ENCODE results near the gene PTPRM. TPM values are rescaled to one million over a fixed set of nuclear protein-coding genes. Genes with fewer than 3 reads are reported as not detected.

The PTPRM gene
- total and polyA plus RNA-seq, 2 experiments from 2014 or later: 1.6 to 5.3 TPM

DNA sequence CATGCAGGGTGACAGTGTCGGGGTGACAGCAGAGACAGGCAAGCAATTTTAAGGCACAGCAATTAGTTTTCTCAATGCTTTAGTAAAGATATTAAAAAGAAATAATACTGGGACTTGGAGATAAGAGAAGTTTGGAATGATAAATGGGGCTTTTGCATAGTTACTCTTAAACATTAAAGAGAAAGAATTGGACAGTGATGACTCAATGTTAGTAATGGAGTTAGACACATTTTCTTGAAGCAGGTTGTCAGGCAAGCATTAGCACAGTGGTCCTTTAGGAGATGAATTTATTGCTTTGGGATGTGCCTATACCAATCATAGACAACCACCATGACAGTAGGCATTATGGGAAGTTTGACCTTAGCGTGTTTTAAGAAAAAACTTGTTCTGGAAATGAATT is 813.8 kb downstream of the PTPRM start:
- DNase-seq (ENCODE audit: low spot score): no peak
- H3K4me3 ChIP-seq: no peak overlapping the region
- no peak overlapping the region for H2AFZ ChIP-seq
- Mint-ChIP-seq H3K27me3 (ENCODE audit: insufficient read depth, low read depth, poor library complexity) (peaks cover 1% of the 10 kb centered on the region), H3K4me1 (peaks cover 9% of the 10 kb centered on the region), H3K36me3 (ENCODE audit: low read depth) (no peaks in the 10 kb centered on the region), H3K27ac (no peak overlapping the region), H3K4me3 (no peak overlapping the region), H3K9me3 (no peaks in the 10 kb centered on the region)
- no peaks in the 10 kb centered on the region for H3K9me2 ChIP-seq (ENCODE audit: insufficient read depth)
- TF ChIP-seq NANOG (IDR thresholded peaks at IDR 0.05; ENCODE audit: borderline replicate concordance) (no peak), STAT1 (IDR thresholded peaks at IDR 0.05; ENCODE audit: unreplicated experiment) (no peak), EZH2phosphoT487 (IDR thresholded peaks at IDR 0.05; ENCODE audit: unreplicated experiment) (no peak), ZNF114 (CRISPR knock-in tag; IDR thresholded peaks at IDR 0.05) (no peak), CREB1 (CRISPR knock-in tag; IDR thresholded peaks at IDR 0.05; ENCODE audit: low read depth) (no peak), ZNF331 (CRISPR knock-in tag; IDR thresholded peaks at IDR 0.05; ENCODE audit: low read depth) (no peak), JUNB (IDR thresholded peaks at IDR 0.05; ENCODE audit: unreplicated experiment) (no peak), EZH2 (IDR thresholded peaks at IDR 0.05; ENCODE audit: low read depth, unreplicated experiment) (no peak), POLR2AphosphoS5 (IDR thresholded peaks at IDR 0.05; ENCODE audit: low read depth) (no peak)
- TF ChIP-seq, protein P1, sequence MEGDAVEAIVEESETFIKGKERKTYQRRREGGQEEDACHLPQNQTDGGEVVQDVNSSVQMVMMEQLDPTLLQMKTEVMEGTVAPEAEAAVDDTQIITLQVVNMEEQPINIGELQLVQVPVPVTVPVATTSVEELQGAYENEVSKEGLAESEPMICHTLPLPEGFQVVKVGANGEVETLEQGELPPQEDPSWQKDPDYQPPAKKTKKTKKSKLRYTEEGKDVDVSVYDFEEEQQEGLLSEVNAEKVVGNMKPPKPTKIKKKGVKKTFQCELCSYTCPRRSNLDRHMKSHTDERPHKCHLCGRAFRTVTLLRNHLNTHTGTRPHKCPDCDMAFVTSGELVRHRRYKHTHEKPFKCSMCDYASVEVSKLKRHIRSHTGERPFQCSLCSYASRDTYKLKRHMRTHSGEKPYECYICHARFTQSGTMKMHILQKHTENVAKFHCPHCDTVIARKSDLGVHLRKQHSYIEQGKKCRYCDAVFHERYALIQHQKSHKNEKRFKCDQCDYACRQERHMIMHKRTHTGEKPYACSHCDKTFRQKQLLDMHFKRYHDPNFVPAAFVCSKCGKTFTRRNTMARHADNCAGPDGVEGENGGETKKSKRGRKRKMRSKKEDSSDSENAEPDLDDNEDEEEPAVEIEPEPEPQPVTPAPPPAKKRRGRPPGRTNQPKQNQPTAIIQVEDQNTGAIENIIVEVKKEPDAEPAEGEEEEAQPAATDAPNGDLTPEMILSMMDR (conservative IDR thresholded peaks at IDR 0.05; ENCODE audit: low read depth in 2 of 2): no peak
- TF ChIP-seq, protein P2, sequence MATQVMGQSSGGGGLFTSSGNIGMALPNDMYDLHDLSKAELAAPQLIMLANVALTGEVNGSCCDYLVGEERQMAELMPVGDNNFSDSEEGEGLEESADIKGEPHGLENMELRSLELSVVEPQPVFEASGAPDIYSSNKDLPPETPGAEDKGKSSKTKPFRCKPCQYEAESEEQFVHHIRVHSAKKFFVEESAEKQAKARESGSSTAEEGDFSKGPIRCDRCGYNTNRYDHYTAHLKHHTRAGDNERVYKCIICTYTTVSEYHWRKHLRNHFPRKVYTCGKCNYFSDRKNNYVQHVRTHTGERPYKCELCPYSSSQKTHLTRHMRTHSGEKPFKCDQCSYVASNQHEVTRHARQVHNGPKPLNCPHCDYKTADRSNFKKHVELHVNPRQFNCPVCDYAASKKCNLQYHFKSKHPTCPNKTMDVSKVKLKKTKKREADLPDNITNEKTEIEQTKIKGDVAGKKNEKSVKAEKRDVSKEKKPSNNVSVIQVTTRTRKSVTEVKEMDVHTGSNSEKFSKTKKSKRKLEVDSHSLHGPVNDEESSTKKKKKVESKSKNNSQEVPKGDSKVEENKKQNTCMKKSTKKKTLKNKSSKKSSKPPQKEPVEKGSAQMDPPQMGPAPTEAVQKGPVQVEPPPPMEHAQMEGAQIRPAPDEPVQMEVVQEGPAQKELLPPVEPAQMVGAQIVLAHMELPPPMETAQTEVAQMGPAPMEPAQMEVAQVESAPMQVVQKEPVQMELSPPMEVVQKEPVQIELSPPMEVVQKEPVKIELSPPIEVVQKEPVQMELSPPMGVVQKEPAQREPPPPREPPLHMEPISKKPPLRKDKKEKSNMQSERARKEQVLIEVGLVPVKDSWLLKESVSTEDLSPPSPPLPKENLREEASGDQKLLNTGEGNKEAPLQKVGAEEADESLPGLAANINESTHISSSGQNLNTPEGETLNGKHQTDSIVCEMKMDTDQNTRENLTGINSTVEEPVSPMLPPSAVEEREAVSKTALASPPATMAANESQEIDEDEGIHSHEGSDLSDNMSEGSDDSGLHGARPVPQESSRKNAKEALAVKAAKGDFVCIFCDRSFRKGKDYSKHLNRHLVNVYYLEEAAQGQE (IDR thresholded peaks at IDR 0.05; ENCODE audit: unreplicated experiment): no peak
- TF ChIP-seq, protein P3, sequence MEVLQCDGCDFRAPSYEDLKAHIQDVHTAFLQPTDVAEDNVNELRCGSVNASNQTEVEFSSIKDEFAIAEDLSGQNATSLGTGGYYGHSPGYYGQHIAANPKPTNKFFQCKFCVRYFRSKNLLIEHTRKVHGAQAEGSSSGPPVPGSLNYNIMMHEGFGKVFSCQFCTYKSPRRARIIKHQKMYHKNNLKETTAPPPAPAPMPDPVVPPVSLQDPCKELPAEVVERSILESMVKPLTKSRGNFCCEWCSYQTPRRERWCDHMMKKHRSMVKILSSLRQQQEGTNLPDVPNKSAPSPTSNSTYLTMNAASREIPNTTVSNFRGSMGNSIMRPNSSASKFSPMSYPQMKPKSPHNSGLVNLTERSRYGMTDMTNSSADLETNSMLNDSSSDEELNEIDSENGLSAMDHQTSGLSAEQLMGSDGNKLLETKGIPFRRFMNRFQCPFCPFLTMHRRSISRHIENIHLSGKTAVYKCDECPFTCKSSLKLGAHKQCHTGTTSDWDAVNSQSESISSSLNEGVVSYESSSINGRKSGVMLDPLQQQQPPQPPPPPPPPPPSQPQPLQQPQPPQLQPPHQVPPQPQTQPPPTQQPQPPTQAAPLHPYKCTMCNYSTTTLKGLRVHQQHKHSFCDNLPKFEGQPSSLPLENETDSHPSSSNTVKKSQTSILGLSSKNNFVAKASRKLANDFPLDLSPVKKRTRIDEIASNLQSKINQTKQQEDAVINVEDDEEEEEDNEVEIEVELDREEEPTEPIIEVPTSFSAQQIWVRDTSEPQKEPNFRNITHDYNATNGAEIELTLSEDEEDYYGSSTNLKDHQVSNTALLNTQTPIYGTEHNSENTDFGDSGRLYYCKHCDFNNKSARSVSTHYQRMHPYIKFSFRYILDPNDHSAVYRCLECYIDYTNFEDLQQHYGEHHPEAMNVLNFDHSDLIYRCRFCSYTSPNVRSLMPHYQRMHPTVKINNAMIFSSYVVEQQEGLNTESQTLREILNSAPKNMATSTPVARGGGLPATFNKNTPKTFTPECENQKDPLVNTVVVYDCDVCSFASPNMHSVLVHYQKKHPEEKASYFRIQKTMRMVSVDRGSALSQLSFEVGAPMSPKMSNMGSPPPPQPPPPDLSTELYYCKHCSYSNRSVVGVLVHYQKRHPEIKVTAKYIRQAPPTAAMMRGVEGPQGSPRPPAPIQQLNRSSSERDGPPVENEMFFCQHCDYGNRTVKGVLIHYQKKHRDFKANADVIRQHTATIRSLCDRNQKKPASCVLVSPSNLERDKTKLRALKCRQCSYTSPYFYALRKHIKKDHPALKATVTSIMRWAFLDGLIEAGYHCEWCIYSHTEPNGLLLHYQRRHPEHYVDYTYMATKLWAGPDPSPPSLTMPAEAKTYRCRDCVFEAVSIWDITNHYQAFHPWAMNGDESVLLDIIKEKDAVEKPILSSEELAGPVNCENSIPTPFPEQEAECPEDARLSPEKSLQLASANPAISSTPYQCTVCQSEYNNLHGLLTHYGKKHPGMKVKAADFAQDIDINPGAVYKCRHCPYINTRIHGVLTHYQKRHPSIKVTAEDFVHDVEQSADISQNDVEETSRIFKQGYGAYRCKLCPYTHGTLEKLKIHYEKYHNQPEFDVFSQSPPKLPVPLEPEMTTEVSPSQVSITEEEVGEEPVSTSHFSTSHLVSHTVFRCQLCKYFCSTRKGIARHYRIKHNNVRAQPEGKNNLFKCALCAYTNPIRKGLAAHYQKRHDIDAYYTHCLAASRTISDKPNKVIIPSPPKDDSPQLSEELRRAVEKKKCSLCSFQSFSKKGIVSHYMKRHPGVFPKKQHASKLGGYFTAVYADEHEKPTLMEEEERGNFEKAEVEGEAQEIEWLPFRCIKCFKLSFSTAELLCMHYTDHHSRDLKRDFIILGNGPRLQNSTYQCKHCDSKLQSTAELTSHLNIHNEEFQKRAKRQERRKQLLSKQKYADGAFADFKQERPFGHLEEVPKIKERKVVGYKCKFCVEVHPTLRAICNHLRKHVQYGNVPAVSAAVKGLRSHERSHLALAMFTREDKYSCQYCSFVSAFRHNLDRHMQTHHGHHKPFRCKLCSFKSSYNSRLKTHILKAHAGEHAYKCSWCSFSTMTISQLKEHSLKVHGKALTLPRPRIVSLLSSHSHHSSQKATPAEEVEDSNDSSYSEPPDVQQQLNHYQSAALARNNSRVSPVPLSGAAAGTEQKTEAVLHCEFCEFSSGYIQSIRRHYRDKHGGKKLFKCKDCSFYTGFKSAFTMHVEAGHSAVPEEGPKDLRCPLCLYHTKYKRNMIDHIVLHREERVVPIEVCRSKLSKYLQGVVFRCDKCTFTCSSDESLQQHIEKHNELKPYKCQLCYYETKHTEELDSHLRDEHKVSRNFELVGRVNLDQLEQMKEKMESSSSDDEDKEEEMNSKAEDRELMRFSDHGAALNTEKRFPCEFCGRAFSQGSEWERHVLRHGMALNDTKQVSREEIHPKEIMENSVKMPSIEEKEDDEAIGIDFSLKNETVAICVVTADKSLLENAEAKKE (CRISPR knock-in tag; IDR thresholded peaks at IDR 0.05): no peak
- TF ChIP-seq, protein P4, sequence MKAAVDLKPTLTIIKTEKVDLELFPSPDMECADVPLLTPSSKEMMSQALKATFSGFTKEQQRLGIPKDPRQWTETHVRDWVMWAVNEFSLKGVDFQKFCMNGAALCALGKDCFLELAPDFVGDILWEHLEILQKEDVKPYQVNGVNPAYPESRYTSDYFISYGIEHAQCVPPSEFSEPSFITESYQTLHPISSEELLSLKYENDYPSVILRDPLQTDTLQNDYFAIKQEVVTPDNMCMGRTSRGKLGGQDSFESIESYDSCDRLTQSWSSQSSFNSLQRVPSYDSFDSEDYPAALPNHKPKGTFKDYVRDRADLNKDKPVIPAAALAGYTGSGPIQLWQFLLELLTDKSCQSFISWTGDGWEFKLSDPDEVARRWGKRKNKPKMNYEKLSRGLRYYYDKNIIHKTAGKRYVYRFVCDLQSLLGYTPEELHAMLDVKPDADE (IDR thresholded peaks at IDR 0.05): no peak
- no peaks in the 10 kb centered on the region for H3F3A ChIP-seq (replicated peaks; ENCODE audit: low read depth)
- H3K4me1 ChIP-seq (ENCODE audit: insufficient read depth): no peaks in the 10 kb centered on the region; the same call in 1 of the 2 replicates
- H3K36me3 ChIP-seq (ENCODE audit: insufficient read depth): no peaks in the 10 kb centered on the region
- H3K4me2 ChIP-seq: no peak overlapping the region
- H4K20me1 ChIP-seq (replicated peaks; ENCODE audit: insufficient read depth): no peaks in the 10 kb centered on the region
- H3K27ac ChIP-seq (ENCODE audit: low read depth): no peak overlapping the region
- no peaks in the 10 kb centered on the region for H3K27me3 ChIP-seq (ENCODE audit: insufficient read depth)
- H3K79me2 ChIP-seq (replicated peaks; ENCODE audit: insufficient read depth): no peaks in the 10 kb centered on the region
- no peak for ATAC-seq
